ENCODE measurements around the gene UNC93B1. TPM values are rescaled to one million over a fixed set of nuclear protein-coding genes. Genes with fewer than 3 reads are reported as not detected.

UNC93B1 gene
- total RNA-seq, 1 donor from 2014 or later = 74.7 TPM

DNA sequence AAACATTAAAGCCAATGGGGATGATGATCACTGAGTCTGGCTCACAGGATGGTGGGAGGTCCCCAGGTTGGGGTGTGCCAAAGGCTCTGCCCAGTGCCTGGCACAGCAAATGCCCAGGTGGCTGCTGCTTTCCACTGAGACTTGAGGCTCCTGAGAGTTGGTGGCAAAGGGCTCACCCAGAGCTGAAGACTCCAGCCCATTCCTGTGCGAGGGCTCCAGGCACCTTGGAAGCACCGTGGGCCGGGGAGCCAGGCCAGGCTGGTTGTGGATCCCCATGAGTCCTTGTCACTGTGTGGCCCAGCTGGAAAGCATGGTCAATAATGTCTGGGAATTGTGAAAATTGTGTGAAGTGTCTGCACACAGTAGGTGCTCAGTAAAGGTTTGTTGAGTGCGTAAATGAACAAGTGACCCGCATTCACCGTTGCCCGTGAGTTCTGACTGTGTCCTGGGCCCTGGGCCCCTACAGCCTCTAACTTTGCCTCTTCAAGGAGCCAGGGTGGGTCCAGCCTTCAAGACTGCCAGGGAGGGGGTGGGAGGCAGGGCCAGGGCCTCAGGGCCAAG, 2.8 kb upstream of the UNC93B1 start:
- no peaks in the 10 kb centered on the region for H3K9me3 ChIP-seq
- H3K36me3 ChIP-seq = no peaks in the 10 kb centered on the region
- no peak overlapping the region for H3K27ac ChIP-seq
- peaks cover 9 to 23% of the 10 kb centered on the region in 2 donors for H3K4me1 ChIP-seq
- intact Hi-C loops (cut with DNase I) = loop anchor here (10.0 kb wide), 1 partner anchor 198 kb away; no protein-coding TSS in a partner anchor
- H3K27me3 ChIP-seq = no peaks in the 10 kb centered on the region
- TF ChIP-seq, protein P1, sequence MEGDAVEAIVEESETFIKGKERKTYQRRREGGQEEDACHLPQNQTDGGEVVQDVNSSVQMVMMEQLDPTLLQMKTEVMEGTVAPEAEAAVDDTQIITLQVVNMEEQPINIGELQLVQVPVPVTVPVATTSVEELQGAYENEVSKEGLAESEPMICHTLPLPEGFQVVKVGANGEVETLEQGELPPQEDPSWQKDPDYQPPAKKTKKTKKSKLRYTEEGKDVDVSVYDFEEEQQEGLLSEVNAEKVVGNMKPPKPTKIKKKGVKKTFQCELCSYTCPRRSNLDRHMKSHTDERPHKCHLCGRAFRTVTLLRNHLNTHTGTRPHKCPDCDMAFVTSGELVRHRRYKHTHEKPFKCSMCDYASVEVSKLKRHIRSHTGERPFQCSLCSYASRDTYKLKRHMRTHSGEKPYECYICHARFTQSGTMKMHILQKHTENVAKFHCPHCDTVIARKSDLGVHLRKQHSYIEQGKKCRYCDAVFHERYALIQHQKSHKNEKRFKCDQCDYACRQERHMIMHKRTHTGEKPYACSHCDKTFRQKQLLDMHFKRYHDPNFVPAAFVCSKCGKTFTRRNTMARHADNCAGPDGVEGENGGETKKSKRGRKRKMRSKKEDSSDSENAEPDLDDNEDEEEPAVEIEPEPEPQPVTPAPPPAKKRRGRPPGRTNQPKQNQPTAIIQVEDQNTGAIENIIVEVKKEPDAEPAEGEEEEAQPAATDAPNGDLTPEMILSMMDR (IDR thresholded peaks at IDR 0.05) = no peak
- no peak for DNase-seq (ENCODE audit: low spot score in 2 of 2)
- no peak overlapping the region for H3K4me3 ChIP-seq

DNA sequence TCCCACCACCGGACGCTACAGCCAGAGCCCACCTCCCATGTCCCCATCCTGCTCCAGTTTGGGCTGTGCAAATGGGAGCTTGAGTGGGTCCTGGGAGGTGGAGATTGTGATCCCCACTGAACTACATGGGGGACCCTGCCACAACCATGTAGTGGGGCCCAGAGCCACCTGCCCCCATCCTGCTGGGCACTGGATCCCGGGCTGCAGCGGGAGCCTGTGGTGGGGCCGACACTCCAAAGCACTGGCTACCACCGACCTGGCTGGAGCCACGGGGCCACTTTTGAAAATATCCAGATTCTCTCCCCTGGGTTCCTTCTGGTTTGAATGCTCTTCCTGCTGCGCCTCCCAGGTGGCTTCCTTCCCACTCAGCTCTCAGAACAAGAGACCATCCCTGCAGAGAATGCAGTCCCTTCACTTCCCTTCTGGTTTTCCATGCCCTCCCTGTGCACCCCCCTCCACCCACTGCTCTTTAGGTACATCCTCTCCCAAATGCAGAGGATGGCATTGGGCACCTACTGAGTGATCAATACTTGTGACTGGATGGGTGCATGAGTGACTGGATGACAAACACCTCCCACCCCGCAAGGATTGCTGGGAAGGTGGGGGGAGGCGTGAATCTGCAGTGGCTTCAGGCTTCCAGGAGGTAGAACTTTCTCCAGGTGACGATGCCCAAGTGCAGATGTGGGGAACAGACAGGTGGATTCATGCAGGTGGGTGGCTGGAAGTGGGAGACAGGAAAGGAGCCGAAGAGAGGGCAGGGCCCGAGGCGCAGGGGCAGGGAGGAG, 846 bp upstream of the UNC93B1 start:
- no peaks in the 10 kb centered on the region for H3K9me3 ChIP-seq
- TF ChIP-seq, protein P1 (IDR thresholded peaks at IDR 0.05) = no peak
- peaks cover 1 to 7% of the 10 kb centered on the region in 2 donors for H3K4me1 ChIP-seq
- H3K4me3 ChIP-seq = peak overlapping the region in 1 of 2 donors; percentile 88
- H3K27ac ChIP-seq = no peak overlapping the region
- no peak for DNase-seq (ENCODE audit: low spot score in 2 of 2)
- H3K36me3 ChIP-seq = no peaks in the 10 kb centered on the region
- no peaks in the 10 kb centered on the region for H3K27me3 ChIP-seq
- intact Hi-C loops (cut with DNase I) = loop anchor here (2.0 to 10.0 kb wide), 2 partner anchors 36 to 200 kb away; no protein-coding TSS in a partner anchor

DNA sequence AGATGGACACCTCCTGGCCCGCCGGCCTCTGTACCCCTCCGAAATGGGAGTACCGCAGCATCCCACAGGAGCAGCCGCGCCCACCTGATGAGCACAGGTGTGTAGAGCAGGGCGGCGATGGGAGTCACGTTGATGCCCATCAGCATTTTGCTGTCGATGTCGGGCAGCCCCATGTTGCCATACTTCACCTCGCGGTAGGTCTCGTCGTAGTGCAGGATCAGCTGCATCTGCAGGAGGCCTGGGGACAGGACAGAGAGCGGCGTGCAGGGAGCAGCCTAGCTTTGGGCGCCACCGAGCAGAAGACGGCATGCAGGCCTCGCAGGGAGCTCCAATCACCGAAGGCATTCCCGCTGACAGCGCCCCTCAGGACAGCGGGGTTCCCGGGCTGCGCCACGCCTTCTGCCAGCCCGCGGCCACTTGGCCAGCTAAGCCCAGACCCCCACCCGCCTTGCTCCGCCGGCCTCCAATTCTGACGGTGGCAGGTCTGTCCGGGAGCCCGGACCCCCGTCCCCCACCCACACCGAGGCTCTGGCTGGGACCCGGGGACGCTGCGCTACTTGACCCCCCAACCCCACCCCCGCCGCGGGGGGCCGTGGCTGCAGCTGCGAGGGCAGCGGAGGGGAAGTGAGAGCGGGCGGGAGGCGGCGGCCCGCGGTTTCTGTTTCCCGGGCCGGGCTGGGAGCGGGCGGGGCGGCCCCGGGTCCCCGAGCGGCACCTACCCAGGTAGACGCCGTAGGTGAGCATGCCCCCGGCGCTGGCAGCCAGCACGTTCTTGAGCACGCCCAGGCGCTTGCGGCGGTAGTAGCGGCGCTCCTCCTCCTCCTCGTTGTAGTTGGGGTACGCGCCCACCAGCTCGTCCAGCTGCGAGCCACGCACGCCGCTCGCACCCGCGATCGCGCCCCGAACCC, 705 bp downstream of the UNC93B1 start:
- Histone ChIP-seq H3K9me3 (no peaks in the 10 kb centered on the region), H3K4me1 (peaks cover 0 to 2% of the 10 kb centered on the region in 2 donors), H3K4me3 (peak overlapping the region; percentile 83 to 88), H3K36me3 (no peaks in the 10 kb centered on the region), H3K27me3 (no peaks in the 10 kb centered on the region), H3K27ac (peak overlapping the region; percentile 50 to 63)
- TF ChIP-seq, protein P1 (IDR thresholded peaks at IDR 0.05) = no peak
- no peak for DNase-seq (ENCODE audit: low spot score in 2 of 2)
- intact Hi-C loops (cut with DNase I) = loop anchor here (10.0 kb wide), 1 partner anchor 202 kb away; no protein-coding TSS in a partner anchor

DNA sequence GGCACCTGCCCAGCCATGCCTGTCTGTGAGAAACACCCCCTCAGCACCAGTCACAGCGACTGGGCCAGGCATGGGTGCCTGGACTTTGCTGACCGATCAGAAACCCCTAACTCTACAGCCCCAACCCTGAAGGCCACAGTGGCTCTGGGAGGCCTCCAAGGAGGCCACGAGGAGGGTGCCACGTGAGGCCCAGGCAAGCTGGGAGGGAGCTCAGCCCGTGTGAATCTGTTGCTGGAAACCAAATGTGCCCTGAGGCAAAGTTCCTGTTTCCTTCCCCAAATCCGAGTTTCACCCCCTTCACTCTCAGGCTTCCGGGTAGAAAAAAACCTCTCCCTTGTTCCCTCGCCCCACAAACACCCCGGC, 1.3 kb downstream of the UNC93B1 start:
- H3K9me3 ChIP-seq = no peaks in the 10 kb centered on the region
- peaks cover 0 to 2% of the 10 kb centered on the region in 2 donors for H3K4me1 ChIP-seq
- TF ChIP-seq, protein P1 (IDR thresholded peaks at IDR 0.05) = no peak
- H3K27ac ChIP-seq = no peak overlapping the region
- peak overlapping the region in 1 of 2 donors; percentile 88 for H3K4me3 ChIP-seq
- no peak for DNase-seq (ENCODE audit: low spot score in 2 of 2)
- intact Hi-C loops (cut with DNase I) = loop anchor here (10.0 kb wide), 1 partner anchor 202 kb away; no protein-coding TSS in a partner anchor
- no peaks in the 10 kb centered on the region for H3K36me3 ChIP-seq
- H3K27me3 ChIP-seq = no peaks in the 10 kb centered on the region

DNA sequence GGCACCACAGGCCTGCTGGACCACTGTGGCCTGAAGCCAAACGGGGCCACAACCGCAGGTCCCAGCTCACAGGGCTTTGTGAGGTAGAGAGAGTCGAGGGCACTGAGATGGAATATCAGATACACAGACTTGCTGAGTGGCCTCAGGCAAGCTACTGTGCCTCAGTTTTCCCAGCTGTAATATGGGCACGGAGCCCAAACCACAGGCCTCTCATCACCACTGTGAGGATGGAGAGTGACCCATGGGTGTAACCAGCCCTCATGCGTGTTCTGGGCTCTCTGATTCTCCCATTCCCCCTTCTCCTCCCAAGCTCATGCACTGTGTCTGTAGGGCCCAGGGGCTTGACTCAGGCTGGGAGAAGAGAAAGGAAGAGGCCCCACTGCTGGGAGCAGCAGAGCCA, 4.2 kb downstream of the UNC93B1 start:
- no peak for DNase-seq (ENCODE audit: low spot score in 2 of 2)
- H3K4me1 ChIP-seq = peaks cover 0 to 2% of the 10 kb centered on the region in 2 donors
- TF ChIP-seq, protein P1 (IDR thresholded peaks at IDR 0.05) = no peak
- H3K4me3 ChIP-seq = no peak overlapping the region
- no peaks in the 10 kb centered on the region for H3K27me3 ChIP-seq
- H3K36me3 ChIP-seq = peaks cover 0 to 5% of the 10 kb centered on the region in 2 donors
- no peaks in the 10 kb centered on the region for H3K9me3 ChIP-seq
- no peak overlapping the region for H3K27ac ChIP-seq
- intact Hi-C loops (cut with DNase I) = loop anchor here (10.0 kb wide), 1 partner anchor 205 kb away; no protein-coding TSS in a partner anchor
